Gastroesophageal sphincter (tissue), 3 donors: ENCODE results near the gene VCL.

Experiments used
- POLR2A ChIP-seq, 2 donors: fragments of 450-650 bp; IDR thresholded peaks; one replicate each; pipeline ENCODE4 v1.6.1; 2017; ENCODE audit warnings: antibody characterized with exemption in 2 of 2, mild to moderate bottlenecking in 2 of 2, moderate library complexity in 1 of 2
- TF ChIP-seq, protein P1 (sequence below), 4 experiments: fragments of 200-600 bp in 2 of 4; fragments of 450-650 bp in 2 of 4; sonication (generic) in 1 of 4; IDR thresholded peaks; one replicate each; pipeline ENCODE4 v1.5.1; 2017 to 2019; ENCODE audit warnings: antibody characterized with exemption in 4 of 4, mild to moderate bottlenecking in 2 of 4, moderate library complexity in 2 of 4

DNA sequence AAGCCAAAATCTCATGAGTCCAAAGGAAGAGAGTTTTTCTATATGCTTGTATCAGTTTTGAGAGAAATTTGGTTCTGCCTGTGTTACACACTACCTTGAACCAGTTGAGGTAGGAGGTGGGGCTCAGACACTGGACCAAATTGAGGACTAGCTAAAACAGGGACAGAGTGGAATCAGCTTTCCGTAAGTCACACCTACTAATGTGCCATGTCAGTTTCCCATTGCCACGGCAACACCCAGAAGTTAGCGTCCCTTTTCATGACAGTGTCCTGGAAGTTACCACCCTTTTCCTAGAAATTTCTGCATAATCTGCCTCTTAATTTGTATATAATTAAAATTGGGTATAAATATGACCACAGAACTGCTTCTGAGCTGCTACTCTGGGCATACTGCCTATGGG lies 162.1 kb downstream of the VCL start:
- no peak for TF ChIP-seq POLR2A (IDR thresholded peaks at IDR 0.05)
- TF ChIP-seq, protein P1, sequence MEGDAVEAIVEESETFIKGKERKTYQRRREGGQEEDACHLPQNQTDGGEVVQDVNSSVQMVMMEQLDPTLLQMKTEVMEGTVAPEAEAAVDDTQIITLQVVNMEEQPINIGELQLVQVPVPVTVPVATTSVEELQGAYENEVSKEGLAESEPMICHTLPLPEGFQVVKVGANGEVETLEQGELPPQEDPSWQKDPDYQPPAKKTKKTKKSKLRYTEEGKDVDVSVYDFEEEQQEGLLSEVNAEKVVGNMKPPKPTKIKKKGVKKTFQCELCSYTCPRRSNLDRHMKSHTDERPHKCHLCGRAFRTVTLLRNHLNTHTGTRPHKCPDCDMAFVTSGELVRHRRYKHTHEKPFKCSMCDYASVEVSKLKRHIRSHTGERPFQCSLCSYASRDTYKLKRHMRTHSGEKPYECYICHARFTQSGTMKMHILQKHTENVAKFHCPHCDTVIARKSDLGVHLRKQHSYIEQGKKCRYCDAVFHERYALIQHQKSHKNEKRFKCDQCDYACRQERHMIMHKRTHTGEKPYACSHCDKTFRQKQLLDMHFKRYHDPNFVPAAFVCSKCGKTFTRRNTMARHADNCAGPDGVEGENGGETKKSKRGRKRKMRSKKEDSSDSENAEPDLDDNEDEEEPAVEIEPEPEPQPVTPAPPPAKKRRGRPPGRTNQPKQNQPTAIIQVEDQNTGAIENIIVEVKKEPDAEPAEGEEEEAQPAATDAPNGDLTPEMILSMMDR (IDR thresholded peaks at IDR 0.05), result no peak
